ENCODE measurements around the gene ZNF469. TPM values are rescaled to one million over a fixed set of nuclear protein-coding genes. Genes with fewer than 3 reads are reported as not detected.

Gene ZNF469
- total and polyA plus RNA-seq, 2 donors (not counting 3 experiments of a cell fraction or from before 2014, with no cell fraction given), result 0.90 to 5.7 TPM

GRCh38 chr16:88416686-88417085 is 33.9 kb downstream of the ZNF469 start:
- no peak for TF ChIP-seq JUN (IDR thresholded peaks at IDR 0.05; ENCODE audit: borderline replicate concordance, insufficient read depth, insufficient read length, low read depth)
- no peak for TF ChIP-seq MAX (IDR thresholded peaks at IDR 0.05; ENCODE audit: insufficient read depth, insufficient read length)
- POLR2A ChIA-PET, result no interaction called here
- no peak overlapping the region for H3K9ac ChIP-seq (replicated peaks; ENCODE audit: extremely low read depth, insufficient read depth, low read length)
- H3K36me3 ChIP-seq (ENCODE audit: control insufficient read depth in 2 of 2, extremely low read depth in 1 of 2, insufficient read depth in 2 of 2, low read length in 2 of 2), result no peaks in the 10 kb centered on the region
- CTCF ChIA-PET, result interaction anchor here (0.8 to 1.9 kb wide), 2 partner anchors 11 to 33 kb away, joined by 3 to 6 read pairs; no protein-coding TSS in a partner anchor
- H3K9me3 ChIP-seq (replicated peaks; ENCODE audit: control insufficient read depth, insufficient read depth, low read length), result no peaks in the 10 kb centered on the region
- DNase-seq (ENCODE audit: low read depth, low spot score), result no peak
- no TSS peak for BruUV-seq (replicated peaks)
- no peak overlapping the region for H2AFZ ChIP-seq (ENCODE audit: low read depth, low read length)
- dilution Hi-C loops (cut with MboI; ENCODE audit: extremely low pct_ligation_motif_present, low sequenced_read_pairs) (no loop called here), intact Hi-C loops (cut with micrococcal nuclease) (no loop called here)
- no peaks in the 10 kb centered on the region for H3K79me2 ChIP-seq (ENCODE audit: control insufficient read depth, insufficient read depth, low read length)
- FAIRE-seq, result no peak
- no peaks in the 10 kb centered on the region for H3K4me1 ChIP-seq (ENCODE audit: control insufficient read depth, extremely low read depth, insufficient read depth, low read length)
- H3K27me3 ChIP-seq (ENCODE audit: control insufficient read depth in 2 of 2, insufficient read depth in 2 of 2, low read length in 2 of 2), result no peaks in the 10 kb centered on the region
- no peaks in the 10 kb centered on the region for H4K20me1 ChIP-seq (replicated peaks; ENCODE audit: control insufficient read depth, extremely low read depth, insufficient read depth, low read length)
- H3K4me3 ChIP-seq (replicated peaks in 1 of 3; ENCODE audit: insufficient read depth in 1 of 3, low read depth in 1 of 3, low read length in 3 of 3), result no peak overlapping the region
- H3K4me2 ChIP-seq (ENCODE audit: insufficient read depth, low read length), result no peak overlapping the region
- no peak overlapping the region for H3K27ac ChIP-seq (ENCODE audit: insufficient read depth, low read depth, low read length)
- no peaks in the 10 kb centered on the region for H3K9me1 ChIP-seq (replicated peaks; ENCODE audit: control insufficient read depth, extremely low read depth, insufficient read depth, low read length)

- no peak for FAIRE-seq
- no peaks in the 10 kb centered on the region for H3K79me2 ChIP-seq (ENCODE audit: control insufficient read depth, insufficient read depth, low read length)
- BruUV-seq (replicated peaks), result no TSS peak
- H3K9me3 ChIP-seq (replicated peaks; ENCODE audit: control insufficient read depth, insufficient read depth, low read length), result no peaks in the 10 kb centered on the region
- no peak for DNase-seq (ENCODE audit: low read depth, low spot score)
- TF ChIP-seq POLR2AphosphoS5 (IDR thresholded peaks at IDR 0.05; ENCODE audit: insufficient read depth, low read depth, low read length) (no peak), JUN (IDR thresholded peaks at IDR 0.05; ENCODE audit: borderline replicate concordance, insufficient read depth, insufficient read length, low read depth) (no peak), CTCF (IDR thresholded peaks at IDR 0.05; ENCODE audit: extremely low read depth in 1 of 2, insufficient read depth in 1 of 2, low read depth in 1 of 2, low read length in 2 of 2) (no peak), MAX (IDR thresholded peaks at IDR 0.05; ENCODE audit: insufficient read depth, insufficient read length) (no peak)
- H3K4me2 ChIP-seq (ENCODE audit: insufficient read depth, low read length), result no peak overlapping the region
- H3K9me1 ChIP-seq (replicated peaks; ENCODE audit: control insufficient read depth, extremely low read depth, insufficient read depth, low read length), result no peaks in the 10 kb centered on the region
- no peak overlapping the region for H3K9ac ChIP-seq (replicated peaks; ENCODE audit: extremely low read depth, insufficient read depth, low read length)
- H2AFZ ChIP-seq (ENCODE audit: low read depth, low read length), result no peak overlapping the region
- H4K20me1 ChIP-seq (replicated peaks; ENCODE audit: control insufficient read depth, extremely low read depth, insufficient read depth, low read length), result no peaks in the 10 kb centered on the region
- H3K36me3 ChIP-seq (ENCODE audit: control insufficient read depth in 2 of 2, extremely low read depth in 1 of 2, insufficient read depth in 2 of 2, low read length in 2 of 2), result no peaks in the 10 kb centered on the region
- CTCF ChIA-PET, result interaction anchor here (0.8 kb wide), 1 partner anchor 32 kb away, joined by 3 read pairs; no protein-coding TSS in a partner anchor
- no peak overlapping the region for H3K4me3 ChIP-seq (replicated peaks in 1 of 3; ENCODE audit: insufficient read depth in 1 of 3, low read depth in 1 of 3, low read length in 3 of 3)
- no peaks in the 10 kb centered on the region for H3K27me3 ChIP-seq (ENCODE audit: control insufficient read depth in 2 of 2, insufficient read depth in 2 of 2, low read length in 2 of 2)
- intact Hi-C loops (cut with micrococcal nuclease), result no loop called here
- dilution Hi-C loops (cut with MboI; ENCODE audit: extremely low pct_ligation_motif_present, low sequenced_read_pairs), result no loop called here
- POLR2A ChIA-PET, result no interaction called here
- no peaks in the 10 kb centered on the region for H3K4me1 ChIP-seq (ENCODE audit: control insufficient read depth, extremely low read depth, insufficient read depth, low read length)
- H3K27ac ChIP-seq (ENCODE audit: insufficient read depth, low read depth, low read length), result no peak overlapping the region
Observed at GRCh38 chr16:88417684-88418476, 35.1 kb downstream of the ZNF469 start.
